Peyer's patch (tissue), 4 donors: ENCODE data around the gene PGBD5.

Experiments
- CTCF ChIP-seq, 6 experiments: fragments of 450-650 bp in 4 of 6; fragments of 200-600 bp in 2 of 6; sonication (generic) in 1 of 6; IDR thresholded peaks; one replicate each; pipeline ENCODE4 v1.5.1; 2017 to 2019; ENCODE audit warnings: antibody characterized with exemption in 6 of 6, mild to moderate bottlenecking in 3 of 6, moderate library complexity in 1 of 6
- POLR2A ChIP-seq, 2 donors: fragments of 450-650 bp; IDR thresholded peaks; one replicate each; pipeline ENCODE4 v1.5.1; 2017; ENCODE audit warnings: antibody characterized with exemption in 2 of 2, mild to moderate bottlenecking in 2 of 2, moderate library complexity in 2 of 2

GRCh38 chr1:230422221-230422981, 3.7 kb downstream of the PGBD5 start:
- TF ChIP-seq CTCF (IDR thresholded peaks at IDR 0.05), result no peak
- TF ChIP-seq POLR2A (IDR thresholded peaks at IDR 0.05), result no peak
